HG03159 (cell line): ENCODE results near the gene SMARCD3.

Experiments used
- ATAC-seq: cut with Tn5 transposase; IDR thresholded peaks from one replicate; pipeline ENCODE4 v1.9.1; 2021; ENCODE audit warnings: mild to moderate bottlenecking, moderate library complexity; ENCODE audit not compliant: unreplicated experiment

The SMARCD3 gene

DNA sequence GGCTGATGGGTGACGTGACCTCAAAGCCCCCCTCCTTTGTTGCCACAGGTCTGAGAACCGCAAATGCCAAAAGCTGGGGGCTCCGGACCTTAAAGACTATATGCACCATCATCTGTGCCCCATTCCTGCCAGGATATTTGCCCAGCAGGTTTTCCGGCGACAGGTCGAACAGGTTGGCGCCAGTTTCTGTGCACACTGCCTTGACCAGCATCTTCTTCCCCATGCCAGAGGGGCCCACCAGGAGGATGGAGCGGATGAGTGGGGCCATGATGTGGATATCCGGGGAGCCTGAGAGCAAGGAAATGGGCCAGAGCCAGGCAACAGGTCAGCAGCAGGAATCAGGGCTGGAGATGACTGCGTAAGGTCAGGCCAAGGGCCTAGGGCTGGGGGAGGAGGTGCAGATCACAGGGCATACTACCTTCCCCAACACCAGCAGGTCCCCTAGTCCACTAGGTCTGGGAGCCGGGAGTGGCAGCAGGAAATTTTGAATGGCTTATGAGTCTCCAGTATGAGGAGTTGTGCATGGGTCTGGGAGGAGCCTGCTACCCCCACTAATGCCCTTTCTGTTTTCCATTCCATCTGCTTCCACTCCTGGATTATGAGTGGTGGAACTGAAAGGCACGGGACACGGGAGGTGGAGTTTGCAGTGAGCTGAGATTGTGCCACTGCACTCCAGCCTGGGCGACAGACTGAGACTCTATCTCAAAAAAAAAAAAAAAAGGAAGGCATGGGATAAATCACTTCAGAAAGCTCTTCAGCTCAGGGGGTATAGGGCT lies 55.1 kb downstream of the SMARCD3 start:
- no peak for ATAC-seq

DNA sequence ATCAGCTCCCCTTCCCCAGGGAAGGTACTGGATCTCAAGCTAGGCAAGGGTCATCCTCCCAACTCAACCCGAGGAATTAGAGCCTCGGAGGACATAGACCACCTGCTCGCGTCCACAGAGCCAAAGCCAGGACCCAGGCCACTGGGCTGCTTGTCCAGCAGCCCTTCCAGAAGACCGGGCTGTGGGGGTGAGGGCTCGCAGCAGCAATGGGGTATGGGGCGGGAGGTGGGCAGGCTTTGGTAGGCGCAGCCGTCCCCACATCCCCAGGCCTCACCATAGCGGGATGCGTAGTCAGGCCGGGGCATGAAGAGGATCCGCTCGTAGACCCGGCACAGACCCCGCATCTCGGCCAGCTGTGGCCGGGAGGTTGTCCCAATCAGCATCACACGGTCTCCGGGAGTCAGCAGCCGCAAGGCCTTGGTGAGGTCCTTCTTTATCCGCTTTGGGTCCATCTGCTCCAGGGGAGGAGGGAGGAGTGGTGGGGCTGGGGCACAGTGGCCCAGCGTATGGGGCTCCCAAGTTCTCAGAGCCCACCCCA lies 56.4 kb downstream of the SMARCD3 start:
- no peak for ATAC-seq

DNA sequence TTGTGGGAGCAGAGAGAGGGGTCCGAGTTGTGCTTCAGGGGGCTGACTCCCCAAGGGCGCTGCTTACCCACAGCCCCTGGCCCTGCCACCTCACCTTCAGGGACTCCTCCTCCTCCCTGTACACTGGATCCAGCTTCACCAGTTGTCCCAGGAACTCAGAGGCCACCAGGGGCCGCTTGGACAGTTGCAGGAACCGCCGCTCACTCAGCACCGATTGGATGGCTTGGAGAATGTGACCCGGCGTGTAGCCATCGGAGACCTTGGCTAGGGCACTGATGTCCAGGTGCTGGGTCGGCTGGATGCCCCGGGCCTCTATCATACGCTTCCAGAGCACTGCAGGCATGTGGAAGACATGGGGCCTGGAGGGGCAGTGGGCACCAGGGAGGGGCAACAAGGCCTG lies 57.0 kb downstream of the SMARCD3 start:
- no peak for ATAC-seq

DNA sequence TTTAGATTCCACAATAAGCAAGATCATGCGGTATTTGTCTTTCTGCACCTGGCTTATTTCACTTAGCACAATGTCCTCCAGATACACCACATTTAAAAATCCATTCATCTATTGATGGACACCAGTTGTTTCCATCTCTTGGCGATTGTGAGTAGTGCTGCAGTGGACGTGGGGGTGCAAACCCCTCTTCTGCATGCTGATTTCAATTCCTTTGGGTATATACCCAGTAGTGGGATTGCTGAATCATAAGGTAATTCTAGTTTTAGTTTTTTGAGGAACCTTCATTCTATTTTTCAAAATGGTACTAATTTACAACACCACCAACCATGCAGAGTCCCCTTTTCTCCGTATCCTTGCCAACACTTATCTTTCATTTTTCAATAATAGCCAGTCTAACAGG lies 59.5 kb downstream of the SMARCD3 start:
- no peak for ATAC-seq
